Esophagus muscularis mucosa (tissue), 4 donors: Measurements from ENCODE around the gene SUSD6. TPM values are rescaled to one million over a fixed set of nuclear protein-coding genes. Genes with fewer than 3 reads are reported as not detected.

Experiments used
- DNase-seq: peaks from one replicate; pipeline ENCODE4 v3.0.0-alpha.2; 2017; ENCODE audit errors: extremely low spot score
- H3K27ac ChIP-seq, 4 donors: fragments of 200-600 bp; sonication (generic); replicated peaks in 1 of 4; 1 replicate in 3 of 4; 2 replicates in 1 of 4; pipeline ENCODE4 v1.5.1; 2016 to 2019; ENCODE audit warnings: mild to moderate bottlenecking in 1 of 4
- H3K27me3 ChIP-seq, 4 donors: fragments of 200-600 bp; sonication (generic); one replicate each; pipeline versions ENCODE4 v1.5.1 to v1.6.0; 2016 to 2019
- H3K36me3 ChIP-seq, 4 donors: fragments of 200-600 bp; sonication (generic); one replicate each; pipeline ENCODE4 v1.5.1; 2016 to 2019
- H3K4me1 ChIP-seq, 4 donors: fragments of 200-600 bp; sonication (generic); one replicate each; pipeline ENCODE4 v1.5.1; 2016 to 2019
- H3K4me3 ChIP-seq, 4 donors: fragments of 200-600 bp; sonication (generic); 1 replicate in 2 of 4; 2 replicates in 2 of 4; pipeline ENCODE4 v1.5.1; 2016 to 2019; ENCODE audit warnings: mild to moderate bottlenecking in 4 of 4, moderate library complexity in 1 of 4
- H3K9me3 ChIP-seq, 4 donors: fragments of 200-600 bp; sonication (generic); 1 replicate in 3 of 4; 2 replicates in 1 of 4; pipeline ENCODE4 v1.5.1; 2016 to 2019
- CTCF ChIP-seq, 3 experiments: fragments of 200-600 bp in 2 of 3; fragments of 450-650 bp in 1 of 3; sonication (generic) in 2 of 3; IDR thresholded peaks; one replicate each; pipeline ENCODE4 v1.5.1; 2017 to 2019; ENCODE audit warnings: antibody characterized with exemption in 3 of 3, mild to moderate bottlenecking in 2 of 3, moderate library complexity in 1 of 3
- EP300 ChIP-seq: sonication (generic); formaldehyde crosslinking; IDR thresholded peaks from one replicate; pipeline ENCODE4 v1.6.1; 2017; ENCODE audit warnings: antibody characterized with exemption
- POLR2A ChIP-seq: fragments of 450-650 bp; IDR thresholded peaks from one replicate; pipeline ENCODE4 v1.6.1; 2017; ENCODE audit warnings: antibody characterized with exemption, moderate library complexity, mild to moderate bottlenecking, low read depth
- POLR2AphosphoS5 ChIP-seq, 2 donors: sonication (generic); formaldehyde crosslinking; IDR thresholded peaks; one replicate each; pipeline ENCODE4 v1.6.1; 2017; ENCODE audit warnings: antibody characterized with exemption in 2 of 2
- WGBS: methylation state at CpG from one replicate; pipeline ENCODE4 v1.1.5; 2018; 5-methylcytosine and 5-hydroxymethylcytosine counted together
- intact Hi-C: fragments of 100-400 bp; cut with DNase I; formaldehyde crosslinking; loops from one replicate; pipeline ENCODE4 v1.15.1; 2023
- total RNA-seq, 4 donors: library from RNA; depleted of rRNA; stranded (reverse); fragments of >200 nt; gene quantifications; one replicate each; pipeline versions ENCODE4 v1.1.0 to v1.2.1, GENCODE V29; 2016

SUSD6 gene
- total RNA-seq, 4 donors from 2014 or later = 21.2 to 89.5 (median 43.5) TPM

GRCh38 chr14:69676723-69677122, 65.3 kb downstream of the SUSD6 start:
- H3K4me1 ChIP-seq = peaks cover 54 to 90% (median 86%) of the 10 kb centered on the region in 4 donors

GRCh38 chr14:69680297-69680696, 68.9 kb downstream of the SUSD6 start:
- WGBS = 80% methylated on average over 1 of the region's 1 CpG
- Histone ChIP-seq H3K4me3 (no peak overlapping the region), H3K4me1 (peaks cover 53 to 90% (median 87%) of the 10 kb centered on the region in 4 donors), H3K27ac (peak overlapping the region in 3 of 4 donors; percentile 3 to 71 (median 9)), H3K27me3 (no peaks in the 10 kb centered on the region), H3K36me3 (no peaks in the 10 kb centered on the region), H3K9me3 (no peaks in the 10 kb centered on the region)
- DNase-seq = no peak
- intact Hi-C loops = no loop called here
- TF ChIP-seq POLR2AphosphoS5 (IDR thresholded peaks at IDR 0.05) (no peak), POLR2A (no peak), CTCF (IDR thresholded peaks at IDR 0.05) (no peak), EP300 (no peak)

More at GRCh38 chr14:69676723-69677122, 65.3 kb downstream of the SUSD6 start:
- 100% methylated on average over 2 of the region's 2 CpGs for WGBS
- H3K4me3 ChIP-seq = no peak overlapping the region
- intact Hi-C loops = no loop called here
- no peak for TF ChIP-seq POLR2AphosphoS5 (IDR thresholded peaks at IDR 0.05)
- no peak for TF ChIP-seq EP300
- TF ChIP-seq CTCF (IDR thresholded peaks at IDR 0.05) = no peak
- no peak for TF ChIP-seq POLR2A
- H3K27me3 ChIP-seq = no peaks in the 10 kb centered on the region
- no peaks in the 10 kb centered on the region for H3K9me3 ChIP-seq
- no peak for DNase-seq
- H3K27ac ChIP-seq = peak overlapping the region in 1 of 4 donors; percentile 73
- no peaks in the 10 kb centered on the region for H3K36me3 ChIP-seq

- Histone ChIP-seq H3K4me3 (no peak overlapping the region), H3K27ac (peak overlapping the region; percentile 53 to 76 (median 68)), H3K27me3 (no peaks in the 10 kb centered on the region), H3K9me3 (no peaks in the 10 kb centered on the region), H3K4me1 (peaks cover 63 to 94% (median 90%) of the 10 kb centered on the region in 4 donors), H3K36me3 (no peaks in the 10 kb centered on the region)
- intact Hi-C loops = no loop called here
- no peak for TF ChIP-seq CTCF (IDR thresholded peaks at IDR 0.05)
- no peak for TF ChIP-seq POLR2AphosphoS5 (IDR thresholded peaks at IDR 0.05)
- no peak for TF ChIP-seq POLR2A
- TF ChIP-seq EP300 = no peak
- 76% methylated on average over 4 of the region's 4 CpGs for WGBS
- no peak for DNase-seq
These were observed 70.7 kb downstream of the SUSD6 start for GRCh38 chr14:69682136-69682535.

- WGBS = 15% methylated on average over 1 of the region's 1 CpG
- no peak for DNase-seq
- intact Hi-C loops = no loop called here
- Histone ChIP-seq H3K4me3 (peak overlapping the region in 1 of 4 donors; percentile 6), H3K36me3 (no peaks in the 10 kb centered on the region), H3K27me3 (no peaks in the 10 kb centered on the region), H3K27ac (peak overlapping the region; percentile 53 to 76 (median 68)), H3K9me3 (no peaks in the 10 kb centered on the region), H3K4me1 (peaks cover 69 to 98% (median 89%) of the 10 kb centered on the region in 4 donors)
- TF ChIP-seq CTCF (IDR thresholded peaks at IDR 0.05) (no peak), POLR2AphosphoS5 (IDR thresholded peaks at IDR 0.05) (peak in 1 of 2 donors; percentile 51), EP300 (peak; percentile 45)
These were observed 71.3 kb downstream of the SUSD6 start for GRCh38 chr14:69682621-69683263.
